ENCODE results near the gene IGFBP4.

IGFBP4 gene

DNA sequence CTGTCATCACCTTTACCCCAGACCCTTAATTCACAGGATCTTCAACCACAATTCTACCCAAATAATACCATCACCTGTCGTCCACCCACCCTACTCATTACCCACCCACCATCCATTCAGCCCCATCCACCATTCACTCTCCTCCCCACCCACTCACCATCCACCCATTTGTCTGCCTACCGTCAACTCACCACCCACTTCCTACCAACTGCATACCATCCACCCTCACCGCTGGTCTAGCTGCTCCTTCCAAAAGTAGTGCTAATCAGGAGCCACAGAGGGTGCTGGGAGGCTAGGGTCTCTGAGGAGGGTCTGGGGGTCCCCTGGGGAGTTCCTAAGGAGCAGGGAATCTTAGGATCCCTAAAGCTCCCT, 12.0 kb upstream of the IGFBP4 start:
- in situ Hi-C loops (cut with MboI; ENCODE audit: low sequenced_read_pairs): no loop called here

DNA sequence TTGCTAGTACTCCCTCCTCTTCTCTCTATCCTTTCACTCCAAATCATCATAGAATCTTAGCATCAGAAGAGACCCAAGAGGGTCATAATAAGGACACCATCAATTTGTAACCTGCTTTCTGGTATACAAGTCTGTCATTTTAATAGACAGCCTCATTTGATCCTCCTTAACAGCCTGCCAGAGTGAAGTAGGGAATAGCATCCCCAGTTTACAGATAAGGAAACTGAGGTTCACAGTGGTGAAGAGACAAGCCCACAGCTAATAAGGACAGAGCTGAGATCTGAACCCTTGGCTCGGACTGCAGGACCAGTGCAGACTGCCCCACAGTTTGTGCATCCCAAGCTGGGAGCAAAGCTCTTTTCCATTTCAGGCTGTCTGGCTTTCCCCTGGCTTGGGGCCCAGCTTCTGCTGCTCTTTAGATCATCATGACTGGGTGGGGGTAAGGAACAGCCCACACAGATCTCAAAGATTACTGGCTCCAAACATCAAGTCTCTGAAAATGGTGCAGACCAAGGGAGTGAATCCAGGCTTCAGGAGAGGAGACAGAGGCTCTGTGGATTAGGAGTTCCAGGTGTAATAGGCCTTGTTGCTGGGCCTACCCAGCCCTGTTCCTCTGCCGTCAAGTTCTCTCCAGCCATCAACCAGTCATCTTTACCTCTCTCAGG, 10.3 kb upstream of the IGFBP4 start:
- in situ Hi-C loops (cut with MboI; ENCODE audit: low sequenced_read_pairs): no loop called here

DNA sequence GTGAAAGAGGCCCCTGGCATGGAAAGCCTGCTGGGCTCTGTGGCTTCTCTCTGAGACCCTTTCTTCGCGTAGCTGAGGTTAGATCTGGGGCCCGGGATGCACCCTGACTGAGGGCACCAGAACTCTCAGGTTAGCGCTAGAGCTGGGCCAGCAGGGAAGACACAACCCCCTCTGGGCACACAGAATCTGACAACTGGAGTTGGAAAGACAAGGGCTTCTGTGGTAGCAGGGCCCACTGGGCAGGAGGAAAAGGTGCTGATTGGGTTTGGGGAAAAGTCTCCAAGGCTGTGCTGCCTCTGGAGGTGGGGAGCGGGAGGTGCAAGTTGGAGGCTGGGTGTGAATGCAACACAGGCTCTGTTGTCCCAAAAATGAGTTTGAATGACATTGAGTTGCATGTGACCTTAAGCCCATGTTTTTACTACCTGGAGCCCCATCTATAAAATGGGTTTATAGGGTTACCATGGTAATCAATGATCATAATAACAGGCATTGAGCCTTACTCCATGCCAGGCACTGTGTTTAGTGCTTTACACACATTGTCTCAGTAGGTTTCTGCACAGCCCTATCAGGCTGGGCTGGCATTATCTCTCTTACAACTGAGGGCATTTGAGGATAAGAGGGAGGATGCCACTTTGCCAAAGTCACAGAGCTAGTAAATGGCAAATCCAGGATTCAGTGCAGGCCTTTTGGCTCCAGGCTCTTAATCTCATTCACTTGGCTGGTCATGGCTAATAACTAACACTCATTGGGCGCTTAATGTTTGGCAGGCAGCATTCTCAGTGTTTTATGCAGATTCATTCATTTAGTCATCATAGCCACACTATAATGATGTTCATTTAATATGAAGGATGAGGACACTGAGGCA, 9.5 kb upstream of the IGFBP4 start:
- in situ Hi-C loops (cut with MboI; ENCODE audit: low sequenced_read_pairs): no loop called here

DNA sequence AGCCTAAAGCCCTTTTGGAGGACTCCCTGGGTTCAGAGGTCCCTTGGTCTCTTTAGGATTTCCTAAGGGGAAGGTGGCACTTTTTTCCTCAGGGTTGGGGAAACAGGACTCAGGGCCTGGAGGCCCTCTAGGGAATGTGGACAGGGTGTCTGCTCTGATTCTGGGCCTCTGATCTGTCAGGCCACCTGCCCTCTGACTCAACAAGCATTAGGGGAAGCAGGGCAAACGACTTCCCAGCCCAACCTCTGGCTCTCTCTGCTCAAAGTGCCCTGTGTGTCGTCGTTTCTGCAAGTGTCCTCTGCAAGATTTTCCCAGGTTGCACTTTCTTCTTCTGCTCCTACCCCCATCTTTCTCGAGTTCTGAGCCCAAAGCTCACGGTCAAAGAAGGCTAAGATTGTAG, 6.6 kb upstream of the IGFBP4 start:
- in situ Hi-C loops (cut with MboI; ENCODE audit: low sequenced_read_pairs): no loop called here

DNA sequence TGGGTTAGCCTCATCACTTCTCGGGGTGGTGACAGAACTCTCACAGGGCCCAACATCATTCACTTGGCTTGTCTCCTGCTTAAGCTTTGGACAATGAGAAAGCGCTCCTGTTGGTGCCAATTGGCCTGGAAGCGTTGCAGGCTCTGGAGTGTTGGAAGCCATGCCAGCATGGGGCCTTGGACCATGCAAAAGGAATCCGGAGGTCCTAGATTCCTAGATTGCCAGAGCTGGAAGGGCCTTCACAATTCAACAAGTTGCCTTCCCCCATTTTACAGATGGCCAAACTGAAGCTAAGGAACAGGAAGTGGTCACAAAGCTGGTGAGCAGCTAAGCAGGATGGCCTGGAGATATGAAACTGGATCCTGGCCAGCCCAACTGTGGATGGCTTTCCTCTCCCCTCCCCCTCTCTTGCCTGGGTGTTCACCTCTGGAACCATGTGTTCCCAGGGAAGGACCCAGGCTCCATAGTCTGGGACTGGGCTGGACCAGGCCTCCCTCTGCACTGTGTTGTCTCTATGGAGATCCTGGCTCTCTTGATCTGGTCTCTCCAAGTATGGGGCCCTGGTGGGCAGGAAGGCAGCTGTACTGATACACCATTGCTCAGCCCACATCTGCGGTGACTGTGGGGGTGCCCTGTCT, 6.0 kb upstream of the IGFBP4 start:
- in situ Hi-C loops (cut with MboI; ENCODE audit: low sequenced_read_pairs): no loop called here

DNA sequence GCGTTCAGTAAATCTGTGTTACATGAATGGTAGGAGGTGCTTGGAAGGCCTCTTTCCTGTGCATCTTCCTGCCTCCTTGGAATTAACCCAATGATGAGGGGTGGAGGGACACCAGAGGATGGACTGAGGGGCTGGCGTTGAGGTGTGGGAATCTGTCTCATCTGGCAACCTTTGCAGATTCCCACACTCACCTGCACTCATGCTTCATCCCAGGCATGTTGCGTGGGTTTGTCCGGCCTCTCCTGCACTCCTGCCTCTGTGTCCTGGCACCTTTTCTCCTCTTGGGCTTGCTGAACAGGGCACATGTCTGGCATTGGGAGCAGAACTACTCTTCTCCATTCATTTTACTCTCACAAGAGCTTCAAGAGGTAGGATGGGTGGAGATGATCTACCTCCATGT, 3.1 kb upstream of the IGFBP4 start:
- in situ Hi-C loops (cut with MboI; ENCODE audit: low sequenced_read_pairs): no loop called here

DNA sequence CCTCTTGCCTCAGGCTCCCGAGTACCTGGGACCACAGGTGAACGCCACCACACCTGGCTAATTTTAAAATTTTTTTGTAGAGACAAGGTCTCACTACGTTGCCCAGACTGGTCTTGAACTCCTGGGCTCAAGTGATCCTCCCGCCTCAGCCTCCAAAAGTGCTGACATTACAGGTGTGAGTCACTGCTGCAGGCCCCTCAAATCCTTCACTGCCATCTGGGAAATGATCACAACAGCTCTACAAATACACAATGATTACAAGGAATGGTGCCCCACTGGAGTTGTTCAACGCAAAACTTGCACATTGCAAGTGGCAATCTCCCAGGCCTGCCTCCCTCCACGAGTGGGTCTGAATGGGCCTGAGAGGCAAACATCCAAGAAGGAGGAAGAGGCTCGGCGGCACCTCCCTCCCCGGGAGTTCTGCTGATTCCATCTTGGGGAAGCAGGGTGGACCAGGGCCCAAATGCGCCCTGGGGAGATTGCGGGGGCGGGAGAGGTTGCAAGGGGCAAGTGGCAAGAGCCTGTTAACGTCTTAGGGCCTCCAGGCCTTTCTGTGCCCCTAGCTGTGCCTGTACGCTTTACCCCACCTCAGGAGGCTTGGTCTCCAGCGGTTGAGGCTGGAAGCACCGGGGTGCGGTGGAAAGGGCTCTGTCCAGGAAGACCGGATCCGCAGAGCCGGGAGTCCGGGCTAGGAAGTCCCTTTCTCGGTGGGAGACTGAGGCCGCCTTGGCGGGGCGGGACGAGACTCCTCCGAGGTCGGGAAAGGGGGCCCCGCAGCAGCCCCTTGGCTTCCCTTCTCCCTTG, 656 bp upstream of the IGFBP4 start:
- in situ Hi-C loops (cut with MboI; ENCODE audit: low sequenced_read_pairs): no loop called here

DNA sequence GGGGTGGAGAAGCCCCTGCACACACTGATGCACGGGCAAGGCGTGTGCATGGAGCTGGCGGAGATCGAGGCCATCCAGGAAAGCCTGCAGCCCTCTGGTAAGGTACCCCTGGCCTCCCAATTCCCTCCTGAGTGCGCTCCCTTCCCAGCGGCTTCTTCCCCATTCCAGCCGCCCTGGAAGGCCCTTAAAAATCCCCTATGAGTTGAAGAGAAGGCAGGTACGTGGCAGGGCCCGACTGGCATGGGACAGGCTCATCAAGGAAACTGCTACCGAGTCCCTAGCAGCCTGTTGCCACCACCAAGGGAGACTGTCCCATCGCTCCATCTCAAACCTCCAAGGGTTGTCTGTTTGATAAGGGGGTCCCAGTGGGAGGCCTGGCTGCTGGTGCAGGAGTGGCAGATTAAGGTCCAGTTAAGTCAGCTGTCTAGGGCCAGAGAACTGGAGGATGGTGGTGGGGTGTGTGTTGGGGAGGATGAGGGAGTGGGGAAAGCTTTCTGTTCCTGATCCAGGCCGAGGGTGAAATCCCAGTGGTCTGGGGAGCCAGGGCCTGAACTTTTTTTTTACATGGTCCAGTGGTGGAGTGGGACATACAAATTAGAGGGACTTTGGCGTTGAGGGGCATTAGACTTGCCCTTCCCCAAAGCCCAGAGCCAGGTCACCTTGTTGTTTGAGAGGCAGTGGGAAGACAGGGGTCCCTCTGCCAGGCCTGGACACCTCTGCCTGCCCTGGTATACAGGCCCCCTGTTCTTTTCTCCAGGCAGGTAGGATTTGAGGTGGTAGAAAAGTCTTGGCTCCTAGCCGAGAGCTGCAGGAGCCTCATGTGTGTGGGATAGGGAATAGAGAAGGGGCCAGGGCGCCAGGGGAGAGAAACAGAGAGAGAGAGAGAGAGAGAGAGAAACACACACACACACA, 994 bp downstream of the IGFBP4 start:
- in situ Hi-C loops (cut with MboI; ENCODE audit: low sequenced_read_pairs): no loop called here

DNA sequence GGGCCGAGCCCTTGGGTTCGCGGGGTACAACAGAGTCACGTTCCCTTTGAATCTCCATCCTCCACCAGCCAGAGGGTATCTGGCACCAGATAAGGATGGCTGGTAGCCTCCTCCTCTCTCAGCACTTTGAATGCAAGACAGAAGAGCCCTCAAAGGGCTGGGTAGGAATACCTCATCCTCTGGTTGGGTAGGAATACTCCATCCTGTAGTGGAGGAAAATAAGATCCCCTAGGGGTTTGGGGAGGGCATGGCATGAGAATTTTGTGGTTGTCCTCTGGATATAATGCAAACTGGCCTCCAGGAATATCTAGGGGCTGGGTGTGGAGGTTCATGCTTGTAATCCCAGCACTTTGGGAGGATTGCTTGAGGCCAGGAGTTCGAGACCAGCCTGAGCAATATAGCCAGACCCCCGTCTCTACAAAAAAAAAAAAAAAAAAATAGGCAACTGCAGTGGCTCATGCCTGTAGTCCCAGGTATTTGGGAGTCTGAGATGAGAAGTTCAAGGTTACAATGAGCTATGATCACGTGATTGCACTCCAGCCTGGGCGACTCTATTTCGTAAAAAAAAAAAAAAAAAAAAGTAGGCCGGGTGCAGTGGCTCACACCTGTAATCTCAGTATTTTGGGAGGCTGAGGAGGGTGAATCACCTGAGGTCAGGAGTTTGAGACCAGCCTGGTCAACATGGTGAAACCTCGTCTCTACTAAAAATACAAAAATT, 2.7 kb downstream of the IGFBP4 start:
- in situ Hi-C loops (cut with MboI; ENCODE audit: low sequenced_read_pairs): no loop called here

DNA sequence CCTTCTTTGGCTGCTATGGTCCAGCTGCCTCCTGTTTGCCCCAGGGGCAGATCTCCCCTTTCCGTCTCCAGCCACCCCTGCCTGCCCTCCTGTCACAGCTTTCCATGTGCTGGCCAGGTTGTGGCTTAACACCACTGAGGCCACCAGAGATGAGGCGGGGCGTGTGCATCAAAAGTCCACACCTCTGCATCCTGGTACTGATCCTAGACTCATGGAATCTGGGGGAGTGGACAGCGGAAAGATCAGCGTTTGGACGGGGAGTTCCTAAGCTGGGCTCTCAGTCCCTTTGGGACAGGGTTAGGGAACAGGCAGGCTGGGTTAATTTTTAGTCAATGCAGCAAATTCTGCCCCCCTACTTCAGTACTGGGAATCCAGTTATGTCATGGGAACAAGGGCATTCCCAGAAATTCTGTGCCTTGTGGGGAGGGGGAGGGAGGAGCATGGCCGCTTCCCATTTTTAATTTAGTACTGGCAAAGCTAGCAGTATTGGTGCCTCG, 3.9 kb downstream of the IGFBP4 start:
- in situ Hi-C loops (cut with MboI; ENCODE audit: low sequenced_read_pairs): no loop called here

DNA sequence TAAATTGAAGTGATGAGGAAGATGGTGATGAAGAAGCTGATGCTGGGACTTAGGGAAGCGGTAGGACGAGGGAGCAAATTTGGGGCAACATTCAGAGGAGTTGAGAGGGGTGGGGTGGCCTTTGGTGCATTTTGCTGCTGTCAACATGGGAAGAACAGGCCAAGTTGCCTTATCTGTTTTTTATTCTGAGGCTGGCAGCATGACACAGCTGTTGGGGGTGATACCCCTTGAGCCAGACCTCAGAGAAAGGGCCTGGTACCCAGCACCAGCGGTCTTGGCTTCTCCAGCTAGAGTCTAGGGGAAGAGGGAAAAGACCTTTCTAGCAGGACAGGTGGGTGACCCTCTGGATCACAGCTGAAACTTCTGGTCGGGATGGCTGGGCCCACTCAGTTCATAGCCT, 4.6 kb downstream of the IGFBP4 start:
- in situ Hi-C loops (cut with MboI; ENCODE audit: low sequenced_read_pairs): no loop called here

DNA sequence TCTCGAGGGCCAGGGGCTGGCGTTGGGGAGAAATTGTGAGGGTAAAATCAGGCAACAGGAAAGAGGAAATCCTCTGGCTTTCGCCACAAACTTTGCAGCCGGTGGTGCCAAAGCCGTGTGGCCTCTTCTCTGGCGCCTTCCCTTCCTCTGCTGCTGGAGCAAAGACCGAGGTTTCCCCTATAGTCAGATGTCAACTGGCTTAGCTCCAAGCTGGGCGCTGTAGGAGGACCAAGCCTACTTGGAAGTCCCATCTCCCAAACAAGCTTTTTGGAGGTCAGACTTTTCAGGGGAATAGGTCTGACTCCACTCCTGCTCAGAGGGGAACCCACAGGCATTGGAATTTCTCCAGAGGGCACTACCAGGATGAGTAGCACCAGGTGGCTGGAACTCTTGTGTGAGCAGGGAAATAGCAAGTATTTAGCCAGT, 5.0 kb downstream of the IGFBP4 start:
- in situ Hi-C loops (cut with MboI; ENCODE audit: low sequenced_read_pairs): no loop called here

DNA sequence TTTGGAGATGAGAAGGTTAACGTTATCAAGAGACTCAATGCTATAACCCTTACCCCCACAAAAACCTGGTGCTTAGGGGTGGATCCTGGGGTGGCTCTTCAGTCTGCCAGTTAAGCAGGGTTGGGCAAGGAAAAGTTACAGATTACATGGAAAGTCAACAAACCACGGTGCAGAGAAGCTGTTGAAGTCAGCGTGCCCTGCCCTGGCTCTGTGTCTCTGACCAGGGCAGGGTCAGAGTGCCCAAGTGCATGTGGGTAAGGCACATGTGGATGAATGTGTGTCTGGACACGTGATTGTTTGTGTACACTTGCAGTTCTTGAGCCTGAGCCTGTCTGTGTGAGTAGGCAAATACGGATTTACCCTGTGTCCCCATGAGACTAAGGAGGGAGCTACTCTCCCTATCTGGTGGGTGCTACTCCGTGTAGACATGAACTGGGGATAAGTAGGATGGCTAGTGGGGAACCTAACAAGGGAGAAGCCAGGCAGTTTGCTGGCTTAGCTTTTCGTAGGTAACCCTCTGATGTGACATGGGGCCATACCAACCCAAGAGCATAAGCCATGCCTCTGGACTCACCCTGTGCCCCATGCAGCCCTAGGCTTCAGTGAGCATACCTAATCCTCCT, 5.5 kb downstream of the IGFBP4 start:
- in situ Hi-C loops (cut with MboI; ENCODE audit: low sequenced_read_pairs): no loop called here

DNA sequence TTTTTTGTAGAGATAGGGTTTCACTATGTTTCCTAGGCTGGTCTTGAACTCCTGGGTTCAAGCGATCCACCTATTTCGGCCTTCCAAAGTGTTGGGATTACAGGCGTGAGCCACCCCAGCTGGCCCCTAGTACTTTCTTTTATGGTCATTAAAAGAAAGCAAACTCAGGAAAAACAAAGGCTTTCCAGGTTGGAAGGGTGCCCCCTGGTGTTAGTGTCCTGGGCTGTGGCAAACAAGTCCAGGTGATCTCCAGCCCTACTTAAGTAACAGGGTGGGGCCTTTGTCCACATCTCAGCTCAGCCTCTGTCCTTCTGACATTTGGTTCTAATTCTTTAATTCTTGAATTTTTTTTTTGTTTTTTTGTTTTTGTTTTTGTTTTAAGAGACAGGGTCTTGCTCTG, 6.9 kb downstream of the IGFBP4 start:
- in situ Hi-C loops (cut with MboI; ENCODE audit: low sequenced_read_pairs): no loop called here

DNA sequence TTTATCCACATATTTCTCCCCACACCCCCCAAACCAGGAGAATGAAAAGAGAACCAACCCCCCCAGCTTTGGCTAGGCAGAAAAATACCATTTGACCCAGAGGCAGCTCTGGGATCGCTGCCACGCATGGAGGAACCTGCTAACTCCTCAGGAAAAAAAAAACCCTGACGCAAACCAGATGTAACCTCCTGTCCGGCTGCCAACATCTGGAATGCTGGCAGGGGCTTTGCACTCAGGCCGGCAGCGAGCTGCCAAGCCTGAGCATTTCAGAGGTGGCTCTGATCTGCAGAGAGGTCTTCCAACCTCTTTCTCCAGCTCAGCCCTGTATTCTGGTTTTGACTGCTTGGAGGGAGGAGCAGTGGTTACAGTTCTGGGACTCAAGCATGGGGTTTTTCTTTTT, 8.2 kb downstream of the IGFBP4 start:
- in situ Hi-C loops (cut with MboI; ENCODE audit: low sequenced_read_pairs): no loop called here

DNA sequence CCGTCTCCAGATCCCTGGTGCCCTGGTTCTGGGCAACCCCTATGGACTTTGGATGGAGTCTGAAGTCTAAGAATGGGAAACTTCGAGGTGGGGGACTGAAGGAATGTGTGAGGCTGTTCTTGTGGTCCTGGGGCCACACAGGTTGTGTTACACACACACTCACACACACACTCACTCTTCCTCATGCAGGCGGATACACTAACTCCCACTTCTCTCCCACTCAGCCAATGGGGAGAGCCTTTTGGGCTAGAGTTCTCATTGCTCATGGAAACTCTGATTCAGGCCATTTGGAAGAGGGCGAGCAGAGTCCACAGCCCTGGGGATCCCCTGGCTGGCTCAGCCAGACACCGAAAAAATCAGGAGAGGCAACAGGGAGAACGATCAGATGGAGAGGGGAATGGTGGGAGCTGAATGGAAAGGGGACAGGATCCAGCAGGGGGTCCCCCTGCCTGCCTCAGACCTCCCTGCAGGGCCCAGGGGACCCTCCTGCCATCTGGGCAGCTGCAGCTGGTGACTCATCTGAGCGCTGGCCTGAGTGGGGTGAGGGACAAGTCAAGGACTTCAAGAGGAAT, 9.1 kb downstream of the IGFBP4 start:
- in situ Hi-C loops (cut with MboI; ENCODE audit: low sequenced_read_pairs): no loop called here

DNA sequence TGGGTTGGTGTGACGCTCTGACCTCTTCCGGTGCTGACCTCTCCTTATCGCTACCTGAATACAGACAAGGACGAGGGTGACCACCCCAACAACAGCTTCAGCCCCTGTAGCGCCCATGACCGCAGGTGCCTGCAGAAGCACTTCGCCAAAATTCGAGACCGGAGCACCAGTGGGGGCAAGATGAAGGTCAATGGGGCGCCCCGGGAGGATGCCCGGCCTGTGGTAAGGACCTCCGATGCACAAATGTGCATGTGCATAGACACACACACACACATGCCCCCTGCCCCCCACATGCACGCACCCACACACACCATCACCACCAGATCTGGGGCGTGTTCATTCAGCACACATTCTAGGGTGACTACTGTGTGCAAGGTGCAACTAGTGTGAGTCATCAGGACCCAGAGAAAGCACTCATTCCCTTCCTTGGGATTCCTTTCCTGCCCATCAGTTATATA, 9.7 kb downstream of the IGFBP4 start:
- in situ Hi-C loops (cut with MboI; ENCODE audit: low sequenced_read_pairs): no loop called here

DNA sequence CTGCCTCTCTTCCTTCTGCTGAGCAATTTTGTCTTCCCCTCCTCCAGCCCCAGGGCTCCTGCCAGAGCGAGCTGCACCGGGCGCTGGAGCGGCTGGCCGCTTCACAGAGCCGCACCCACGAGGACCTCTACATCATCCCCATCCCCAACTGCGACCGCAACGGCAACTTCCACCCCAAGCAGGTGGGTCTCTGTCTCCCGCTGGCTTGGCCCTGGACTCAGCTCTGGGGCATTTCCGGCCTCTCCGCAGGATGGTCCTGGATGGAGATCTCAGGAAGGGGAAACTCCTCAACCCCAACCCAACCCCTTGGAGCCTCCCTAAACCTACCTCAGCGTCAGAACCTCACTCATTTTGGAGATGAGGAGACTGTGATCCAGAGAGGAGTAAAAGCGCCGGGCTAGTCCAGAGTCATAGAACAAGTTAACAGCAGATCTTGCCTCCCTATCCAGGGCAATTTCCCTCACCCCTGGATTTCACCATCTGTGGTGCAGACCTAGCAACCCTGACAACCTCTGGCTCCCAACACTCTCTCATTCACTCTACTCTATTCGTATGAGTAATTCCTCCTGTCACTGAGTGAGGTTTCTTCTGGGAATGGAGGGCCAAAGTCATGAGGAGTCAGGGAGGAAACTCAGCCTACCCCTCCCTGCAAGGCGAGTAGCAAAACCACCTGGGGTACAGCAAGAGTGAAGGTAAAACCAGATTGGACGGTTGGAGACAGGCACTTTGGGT, 10.8 kb downstream of the IGFBP4 start:
- in situ Hi-C loops (cut with MboI; ENCODE audit: low sequenced_read_pairs): no loop called here

Data from hTERT RPE-1 (cell line).